Activated CD8-positive, alpha-beta memory T cell treated with anti-CD3 and anti-CD28 coated beads, Interleukin-2, amount 50 U/mL, for 48 hours (primary cell): ENCODE results near the gene BCAM.
"Not testable (repeated sequence)": the region's sequence is repeated elsewhere in the genome, so short reads cannot be mapped to it uniquely, and the experiment has no call there.

Experiments used
- DNase-seq: peaks from one replicate; pipeline ENCODE4 v3.0.0-alpha.2; 2020

The BCAM gene, protein sequence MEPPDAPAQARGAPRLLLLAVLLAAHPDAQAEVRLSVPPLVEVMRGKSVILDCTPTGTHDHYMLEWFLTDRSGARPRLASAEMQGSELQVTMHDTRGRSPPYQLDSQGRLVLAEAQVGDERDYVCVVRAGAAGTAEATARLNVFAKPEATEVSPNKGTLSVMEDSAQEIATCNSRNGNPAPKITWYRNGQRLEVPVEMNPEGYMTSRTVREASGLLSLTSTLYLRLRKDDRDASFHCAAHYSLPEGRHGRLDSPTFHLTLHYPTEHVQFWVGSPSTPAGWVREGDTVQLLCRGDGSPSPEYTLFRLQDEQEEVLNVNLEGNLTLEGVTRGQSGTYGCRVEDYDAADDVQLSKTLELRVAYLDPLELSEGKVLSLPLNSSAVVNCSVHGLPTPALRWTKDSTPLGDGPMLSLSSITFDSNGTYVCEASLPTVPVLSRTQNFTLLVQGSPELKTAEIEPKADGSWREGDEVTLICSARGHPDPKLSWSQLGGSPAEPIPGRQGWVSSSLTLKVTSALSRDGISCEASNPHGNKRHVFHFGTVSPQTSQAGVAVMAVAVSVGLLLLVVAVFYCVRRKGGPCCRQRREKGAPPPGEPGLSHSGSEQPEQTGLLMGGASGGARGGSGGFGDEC

GRCh38 chr19:44808463-44809371 is at the start of gene BCAM:
TSS of gene BCAM (plus strand) at chr19:44809103. CDS start at chr19:44809125, 22 bp downstream.
- no peak for DNase-seq

- no peak for DNase-seq
Observed at GRCh38 chr19:44762038-44762437, 46.9 kb upstream of the BCAM start.

- no peak for DNase-seq
Observed at GRCh38 chr19:44765033-44765948, 43.6 kb upstream of the BCAM start.

DNA sequence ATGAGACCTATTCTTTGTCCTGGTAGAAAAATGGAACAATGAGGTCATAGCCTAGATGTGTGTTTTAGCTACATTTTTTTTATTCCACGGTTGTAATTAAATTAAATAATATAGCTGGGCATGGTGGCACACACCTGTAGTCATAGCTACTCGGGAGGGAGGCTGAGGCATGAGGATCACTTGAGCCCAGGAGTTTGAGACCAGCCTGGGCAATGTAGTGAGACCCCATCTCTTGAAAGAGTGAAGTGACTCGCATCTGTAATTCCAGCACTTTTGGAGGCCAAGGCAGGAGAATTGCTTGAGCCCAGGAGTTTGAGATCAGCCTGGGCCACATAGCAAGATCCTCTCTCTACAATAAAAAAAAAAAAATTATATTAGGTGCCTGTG is 43.0 kb upstream of the BCAM start:
- DNase-seq, result no peak

- no peak for DNase-seq
Observed at GRCh38 chr19:44767295-44768180, 41.4 kb upstream of the BCAM start.

DNA sequence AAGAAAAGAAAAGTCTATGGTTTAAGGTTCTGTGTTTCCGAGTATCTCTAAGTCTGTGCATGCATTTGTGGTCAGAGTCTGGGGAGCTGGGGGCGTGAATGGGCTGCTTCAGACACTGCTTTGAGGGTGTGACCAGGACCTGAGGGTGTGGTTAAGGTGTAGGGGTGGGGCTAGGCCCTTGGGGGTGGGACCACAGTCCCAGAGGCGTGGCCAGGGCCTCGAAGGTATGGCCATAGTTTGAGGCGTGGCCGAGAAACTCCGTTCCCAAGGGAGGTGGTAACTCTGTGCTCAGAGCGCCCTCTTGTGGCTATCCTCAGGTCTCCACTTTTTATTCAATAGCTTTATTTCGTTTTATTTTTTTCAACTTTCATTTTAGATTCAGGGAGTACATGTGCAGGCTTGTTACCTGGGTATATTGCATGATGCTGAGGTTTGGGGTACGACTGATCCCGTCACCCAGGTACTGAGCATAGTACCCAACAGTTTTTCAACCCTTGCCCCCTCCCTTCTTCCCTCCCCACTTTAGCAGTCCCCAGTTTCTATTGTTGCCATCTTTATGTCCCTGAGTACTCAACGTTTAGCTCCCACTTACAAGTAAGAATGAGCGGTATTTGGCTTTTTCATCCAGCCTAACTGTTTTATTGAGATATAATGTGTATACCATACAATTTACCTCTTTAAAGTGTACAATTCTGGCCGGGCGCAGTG is 38.2 kb upstream of the BCAM start:
- DNase-seq, result peak; percentile 98

DNA sequence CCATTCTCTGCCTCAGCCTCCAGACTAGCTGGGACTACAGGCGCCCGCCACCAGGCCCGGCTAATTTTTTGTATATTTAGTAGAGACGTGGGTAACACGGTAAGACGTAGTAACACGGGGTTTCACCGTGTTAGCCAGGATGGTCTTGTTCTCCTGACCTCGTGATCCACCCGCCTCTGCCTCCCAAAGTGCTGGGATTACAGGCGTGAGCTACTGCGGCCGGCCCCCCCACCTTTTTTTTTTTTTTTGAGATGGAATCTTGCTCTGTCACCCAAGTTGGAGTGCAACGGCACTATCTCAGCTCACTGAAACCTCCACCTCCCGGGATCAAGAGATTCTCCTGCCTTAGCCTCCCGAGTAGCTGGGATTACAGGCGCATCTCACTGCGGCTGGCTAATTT is 36.8 kb upstream of the BCAM start:
- DNase-seq, result not testable (repeated sequence)

GRCh38 chr19:44772959-44773358 is 35.9 kb upstream of the BCAM start:
- DNase-seq, result no peak

DNA sequence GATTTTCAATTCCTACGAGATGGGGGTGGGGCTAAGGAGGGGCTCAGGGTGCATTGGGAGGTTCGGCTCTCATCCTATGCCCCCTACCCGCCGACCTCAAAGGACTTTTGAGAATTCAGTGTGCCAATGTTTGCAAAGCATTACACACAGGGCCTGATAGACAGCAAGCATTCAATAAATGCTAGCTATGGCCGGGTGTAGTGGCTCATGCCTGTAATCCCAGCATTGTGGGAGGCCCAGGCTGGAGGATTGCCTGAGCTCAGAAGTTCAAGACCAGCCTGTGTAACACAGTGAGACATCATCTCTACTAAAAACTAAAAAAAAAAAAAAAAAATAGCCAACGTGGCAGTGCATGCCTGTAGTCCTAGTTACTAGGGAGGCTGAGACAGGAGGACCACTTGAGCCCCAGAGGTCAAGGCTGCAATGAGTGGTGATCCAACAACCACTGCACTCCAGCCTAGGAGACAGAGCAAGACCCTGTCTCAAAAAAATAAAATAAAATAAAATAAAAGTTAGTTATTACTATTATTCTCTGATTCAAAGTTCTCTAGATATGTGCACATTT is 33.1 kb upstream of the BCAM start:
- no peak for DNase-seq

- DNase-seq, result no peak
Observed at GRCh38 chr19:44776402-44777096, 32.4 kb upstream of the BCAM start.

DNA sequence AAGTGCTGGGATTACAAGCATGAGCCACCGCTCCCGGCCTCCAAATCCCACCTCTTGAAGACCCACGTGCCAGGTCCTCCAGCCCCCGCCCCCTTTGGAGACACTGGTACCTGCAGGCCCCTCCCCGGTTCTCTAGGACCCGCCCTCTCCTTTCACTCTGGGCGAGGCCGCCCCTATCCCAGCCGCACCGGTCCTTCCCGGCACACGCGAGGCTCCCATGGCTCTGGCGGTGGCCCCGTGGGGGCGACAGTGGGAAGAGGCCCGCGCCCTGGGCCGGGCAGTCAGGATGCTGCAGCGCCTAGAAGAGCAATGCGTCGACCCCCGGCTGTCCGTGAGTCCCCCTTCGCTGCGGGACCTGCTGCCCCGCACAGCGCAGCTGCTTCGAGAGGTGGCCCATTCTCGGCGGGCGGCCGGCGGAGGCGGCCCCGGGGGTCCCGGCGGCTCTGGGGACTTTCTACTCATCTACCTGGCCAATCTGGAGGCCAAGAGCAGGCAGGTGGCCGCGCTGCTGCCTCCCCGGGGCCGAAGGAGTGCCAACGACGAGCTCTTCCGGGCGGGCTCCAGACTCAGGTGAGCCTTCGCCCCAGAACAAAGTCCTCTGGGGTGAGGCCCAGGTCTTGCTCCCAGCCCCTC is 31.1 kb upstream of the BCAM start, which contains the start of gene CBLC:
Gene CBLC, plus strand, starts transcription at position 176 of the 633 bp plus-strand sequence. Its CDS starts 42 bp downstream, at position 218.
- DNase-seq, result no peak

DNA sequence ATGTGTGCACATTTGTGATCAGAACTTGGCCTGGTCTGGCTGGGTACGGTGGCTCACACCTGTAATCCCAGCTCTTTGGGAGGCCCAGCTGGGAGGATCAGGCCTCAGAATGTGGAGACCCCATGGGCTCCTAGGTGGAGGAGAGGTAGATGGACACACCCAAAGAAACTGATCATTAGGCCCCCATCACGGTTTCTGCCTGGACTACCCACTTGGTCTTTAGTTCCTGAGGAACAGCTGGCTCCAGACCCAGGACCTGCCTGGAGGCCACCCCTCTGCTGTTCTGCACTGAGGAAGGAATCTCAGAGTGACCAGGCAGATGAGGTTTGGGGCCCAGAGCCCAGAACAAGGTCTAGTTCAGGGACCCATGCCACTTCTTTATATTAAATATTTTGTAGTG is 29.8 kb upstream of the BCAM start:
- no peak for DNase-seq

DNA sequence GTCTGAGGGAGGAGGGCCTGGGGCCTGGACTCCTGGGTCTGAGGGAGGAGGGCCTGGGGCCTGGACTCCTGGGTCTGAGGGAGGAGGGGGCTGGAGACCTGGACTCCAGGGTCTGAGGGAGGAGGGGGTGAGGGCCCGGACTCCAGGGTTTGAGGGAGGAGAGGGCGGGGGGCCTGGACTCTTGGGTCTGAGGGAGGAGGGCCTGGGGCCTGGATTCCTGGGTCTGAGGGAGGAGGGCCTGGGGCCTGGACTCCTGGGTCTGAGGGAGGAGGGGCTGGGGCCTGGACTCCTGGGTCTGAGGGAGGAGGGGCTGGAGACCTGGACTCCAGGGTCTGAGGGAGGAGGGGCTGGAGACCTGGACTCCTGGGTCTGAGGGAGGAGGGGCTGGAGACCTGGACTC is 27.2 kb upstream of the BCAM start:
- not testable (repeated sequence) for DNase-seq

- DNase-seq, result no peak
Observed at GRCh38 chr19:44782729-44783128, 26.2 kb upstream of the BCAM start.

GRCh38 chr19:44783545-44783944 is 25.4 kb upstream of the BCAM start:
- DNase-seq, result no peak

- DNase-seq, result no peak
Observed at GRCh38 chr19:44785271-44785670, 23.6 kb upstream of the BCAM start.

- DNase-seq, result no peak
Observed at GRCh38 chr19:44785993-44786392, 22.9 kb upstream of the BCAM start.

DNA sequence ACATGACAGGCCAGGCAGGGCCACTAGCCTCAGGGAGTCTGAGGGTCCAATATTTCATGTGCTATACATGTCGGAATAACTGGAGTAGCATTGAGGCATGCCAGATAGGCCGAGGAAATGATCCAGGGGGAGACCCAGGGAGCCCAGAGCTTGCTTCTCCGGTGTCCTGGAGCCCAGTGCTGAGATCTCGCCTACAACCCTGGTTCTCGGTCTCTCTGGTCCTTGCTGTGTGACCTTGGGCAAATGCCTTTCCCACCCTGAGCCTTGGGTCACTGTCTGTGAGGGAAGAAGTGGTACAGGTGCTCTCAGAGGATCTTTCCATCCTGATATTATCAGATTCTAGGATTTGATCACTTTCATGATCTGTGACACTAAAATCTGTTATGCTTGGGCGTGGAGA is 19.9 kb upstream of the BCAM start:
- DNase-seq, result no peak

- DNase-seq, result no peak
Observed at GRCh38 chr19:44789943-44790483, 18.9 kb upstream of the BCAM start.
